Transverse colon (tissue), 4 donors: Measurements from ENCODE around the gene SUPT16H. TPM values are rescaled to one million over a fixed set of nuclear protein-coding genes. Genes with fewer than 3 reads are reported as not detected.
"Not testable (repeated sequence)": the region's sequence is repeated elsewhere in the genome, so short reads cannot be mapped to it uniquely, and the experiment has no call there.

Experiments
- DNase-seq: peaks from one replicate; pipeline ENCODE4 v3.0.0-alpha.2; 2019
- H3K27ac ChIP-seq, 4 donors: fragments of 200-600 bp; sonication (generic); 2 replicates each; pipeline ENCODE4 v1.5.1; 2016 to 2018; ENCODE audit warnings: inconsistent platforms in 4 of 4
- H3K27me3 ChIP-seq: fragments of 200-600 bp; sonication (generic); 2 replicates; pipeline ENCODE4 v1.5.1; 2017; ENCODE audit warnings: inconsistent platforms
- H3K36me3 ChIP-seq, 4 donors: fragments of 200-600 bp; sonication (generic); 2 replicates each; pipeline ENCODE4 v1.5.1; 2017 to 2019; ENCODE audit warnings: inconsistent platforms in 4 of 4
- H3K4me1 ChIP-seq, 4 donors: fragments of 200-600 bp; sonication (generic); 2 replicates each; pipeline ENCODE4 v1.5.1; 2017 to 2020; ENCODE audit warnings: inconsistent platforms in 4 of 4
- H3K4me3 ChIP-seq, 4 donors: fragments of 200-600 bp; sonication (generic); 1 replicate in 1 of 4; 2 replicates in 3 of 4; pipeline versions ENCODE4 v1.5.1 to v1.6.1; 2017 to 2019; ENCODE audit warnings: inconsistent platforms in 4 of 4
- H3K9me3 ChIP-seq, 2 donors: fragments of 200-600 bp; sonication (generic); 2 replicates each; pipeline ENCODE4 v1.5.1; 2017 to 2019; ENCODE audit warnings: inconsistent platforms in 2 of 2
- EP300 ChIP-seq: sonication (generic); formaldehyde crosslinking; IDR thresholded peaks from one replicate; pipeline ENCODE4 v1.6.1; 2017; ENCODE audit warnings: antibody characterized with exemption, low read depth
- POLR2A ChIP-seq: fragments of 450-650 bp; IDR thresholded peaks from one replicate; pipeline ENCODE4 v1.6.1; 2016; ENCODE audit warnings: antibody characterized with exemption, mild to moderate bottlenecking, moderate library complexity
- POLR2AphosphoS5 ChIP-seq, 3 donors: sonication (generic); formaldehyde crosslinking; IDR thresholded peaks; one replicate each; pipeline ENCODE4 v1.6.1; 2016; ENCODE audit warnings: antibody characterized with exemption in 3 of 3
- WGBS, 2 donors: methylation state at CpG; one replicate each; pipeline ENCODE4 v1.1.5; 2018; ENCODE audit warnings: low coverage in 1 of 2; 5-methylcytosine and 5-hydroxymethylcytosine counted together
- in situ Hi-C, 4 donors: fragments of 200-750 bp; cut with MboI; loops; one replicate each; pipeline versions ENCODE4 v1.15.0 to v1.15.1; 2017; ENCODE audit warnings: low sequenced_read_pairs in 3 of 4, low pct_ligation_motif_present in 1 of 4, low pct_unique_long_range_greater_than_20kb in 1 of 4
- intact Hi-C: fragments of 100-400 bp; cut with DNase I; formaldehyde crosslinking; loops from one replicate; pipeline ENCODE4 v1.15.1; 2023; ENCODE audit warnings: low total_unique reads
- total RNA-seq, 4 donors: library from RNA; depleted of rRNA; stranded (reverse); fragments of >200 nt; gene quantifications; one replicate each; pipeline ENCODE4 v1.1.0, GENCODE V29; 2016
- TF ChIP-seq, protein P1 (sequence below), 5 experiments: fragments of 200-600 bp in 3 of 5; fragments of 450-650 bp in 2 of 5; sonication (generic) in 3 of 5; IDR thresholded peaks; 1 replicate in 2 of 5; 2 replicates in 3 of 5; pipeline ENCODE4 v1.5.1; 2016 to 2017; ENCODE audit warnings: antibody characterized with exemption in 5 of 5, inconsistent platforms in 3 of 5, mild to moderate bottlenecking in 2 of 5, moderate library complexity in 1 of 5

Gene SUPT16H
- total RNA-seq, 4 donors from 2014 or later = 21.5 to 43.5 (median 36.4) TPM

DNA sequence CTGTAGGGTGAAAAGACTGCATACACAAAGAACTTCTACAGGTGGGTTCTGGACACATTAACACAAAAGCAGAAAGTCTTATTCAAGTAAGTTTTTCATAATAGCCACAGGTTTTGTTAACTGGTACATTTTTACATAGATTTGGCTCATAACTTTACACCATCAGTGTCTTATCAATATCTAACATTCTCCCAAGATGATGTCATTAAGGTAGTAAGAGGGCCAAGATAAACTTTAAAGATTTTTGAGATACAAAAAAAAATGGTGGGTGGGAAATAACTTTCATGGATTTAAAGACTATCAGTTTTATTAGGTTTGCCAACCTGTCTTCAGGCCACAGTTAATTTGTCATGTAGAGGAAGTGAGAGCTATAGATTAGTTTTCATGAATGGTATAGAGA is 1.7 kb downstream of the SUPT16H start:
- no peaks in the 10 kb centered on the region for H3K9me3 ChIP-seq
- TF ChIP-seq, protein P1, sequence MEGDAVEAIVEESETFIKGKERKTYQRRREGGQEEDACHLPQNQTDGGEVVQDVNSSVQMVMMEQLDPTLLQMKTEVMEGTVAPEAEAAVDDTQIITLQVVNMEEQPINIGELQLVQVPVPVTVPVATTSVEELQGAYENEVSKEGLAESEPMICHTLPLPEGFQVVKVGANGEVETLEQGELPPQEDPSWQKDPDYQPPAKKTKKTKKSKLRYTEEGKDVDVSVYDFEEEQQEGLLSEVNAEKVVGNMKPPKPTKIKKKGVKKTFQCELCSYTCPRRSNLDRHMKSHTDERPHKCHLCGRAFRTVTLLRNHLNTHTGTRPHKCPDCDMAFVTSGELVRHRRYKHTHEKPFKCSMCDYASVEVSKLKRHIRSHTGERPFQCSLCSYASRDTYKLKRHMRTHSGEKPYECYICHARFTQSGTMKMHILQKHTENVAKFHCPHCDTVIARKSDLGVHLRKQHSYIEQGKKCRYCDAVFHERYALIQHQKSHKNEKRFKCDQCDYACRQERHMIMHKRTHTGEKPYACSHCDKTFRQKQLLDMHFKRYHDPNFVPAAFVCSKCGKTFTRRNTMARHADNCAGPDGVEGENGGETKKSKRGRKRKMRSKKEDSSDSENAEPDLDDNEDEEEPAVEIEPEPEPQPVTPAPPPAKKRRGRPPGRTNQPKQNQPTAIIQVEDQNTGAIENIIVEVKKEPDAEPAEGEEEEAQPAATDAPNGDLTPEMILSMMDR (IDR thresholded peaks at IDR 0.05) = no peak
- no peak for TF ChIP-seq POLR2AphosphoS5 (IDR thresholded peaks at IDR 0.05)
- TF ChIP-seq POLR2A = no peak
- TF ChIP-seq EP300 = no peak
- peaks cover 11 to 27% (median 16%) of the 10 kb centered on the region in 4 donors for H3K4me1 ChIP-seq
- H3K36me3 ChIP-seq = peaks cover 0 to 10% (median 0%) of the 10 kb centered on the region in 4 donors
- no peak overlapping the region for H3K4me3 ChIP-seq
- intact Hi-C loops = no loop called here
- no peak for DNase-seq
- in situ Hi-C loops = loop anchor here in 2 of 4 donors (10.0 to 25.0 kb wide), 2 partner anchors 127 to 145 kb away; no protein-coding TSS in a partner anchor
- peak overlapping the region in 1 of 4 donors; percentile 95 for H3K27ac ChIP-seq
- no peaks in the 10 kb centered on the region for H3K27me3 ChIP-seq

DNA sequence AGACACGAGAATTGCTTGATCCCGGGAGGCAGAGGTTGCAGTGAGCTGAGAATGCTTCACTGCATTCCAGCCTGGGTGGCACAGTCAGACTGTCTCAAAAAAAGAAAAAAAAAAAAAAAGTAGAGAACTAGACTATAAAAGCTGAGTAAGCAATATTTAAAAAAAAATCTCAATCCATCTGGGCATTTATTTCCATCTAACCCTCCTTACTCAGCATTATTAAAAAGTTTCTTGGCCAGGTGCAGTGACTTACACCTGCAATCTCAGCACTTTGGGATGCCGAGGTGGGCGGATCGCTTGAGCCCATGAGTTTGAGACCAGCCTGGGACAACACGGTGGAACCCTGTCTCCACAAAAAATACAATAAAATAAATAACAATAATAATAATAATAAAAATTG is 4.5 kb downstream of the SUPT16H start:
- H3K27ac ChIP-seq = no peak overlapping the region
- no peaks in the 10 kb centered on the region for H3K9me3 ChIP-seq
- WGBS, 2 donors = 50 to 87% methylated on average over 1 to 6 of the region's 6 CpGs
- peaks cover 11 to 19% (median 14%) of the 10 kb centered on the region in 4 donors for H3K4me1 ChIP-seq
- in situ Hi-C loops = loop anchor here in 1 of 4 donors (25.0 kb wide), 1 partner anchor 142 kb away; no protein-coding TSS in a partner anchor
- H3K4me3 ChIP-seq = no peak overlapping the region
- DNase-seq = no peak
- no peaks in the 10 kb centered on the region for H3K27me3 ChIP-seq
- H3K36me3 ChIP-seq = no peaks in the 10 kb centered on the region
- TF ChIP-seq POLR2AphosphoS5 (IDR thresholded peaks at IDR 0.05) = no peak
- TF ChIP-seq EP300 = no peak
- no peak for TF ChIP-seq POLR2A
- TF ChIP-seq, protein P1 (IDR thresholded peaks at IDR 0.05) = no peak
- intact Hi-C loops = no loop called here

DNA sequence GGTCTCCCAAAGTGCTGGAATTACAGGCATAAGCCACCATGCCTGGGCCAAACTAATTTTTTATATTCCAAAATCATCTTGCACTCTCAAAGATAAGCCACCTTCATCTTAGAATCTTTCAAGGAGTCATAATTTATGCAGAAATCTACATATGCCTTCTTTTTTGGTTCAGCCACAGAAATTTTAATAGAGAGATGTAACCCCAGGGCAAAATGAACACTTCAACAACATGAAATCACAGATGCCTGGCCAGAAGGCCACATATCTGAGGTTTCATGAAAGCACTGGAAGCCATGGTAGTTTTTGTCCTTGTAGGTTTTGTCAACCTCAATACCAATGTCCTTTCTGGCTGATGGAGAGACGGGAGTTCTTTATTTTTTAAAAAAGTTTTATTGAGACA is 9.8 kb downstream of the SUPT16H start:
- Histone ChIP-seq H3K9me3 (no peaks in the 10 kb centered on the region), H3K36me3 (peaks cover 0 to 33% (median 7%) of the 10 kb centered on the region in 4 donors), H3K4me3 (no peak overlapping the region), H3K27ac (no peak overlapping the region), H3K27me3 (no peaks in the 10 kb centered on the region), H3K4me1 (no peaks in the 10 kb centered on the region)
- TF ChIP-seq POLR2A (no peak), POLR2AphosphoS5 (IDR thresholded peaks at IDR 0.05) (no peak), EP300 (no peak)
- TF ChIP-seq, protein P1 (IDR thresholded peaks at IDR 0.05) = no peak
- DNase-seq = no peak
- WGBS, 2 donors = 92 to 94% methylated on average over 1 of the region's 1 CpG
- in situ Hi-C loops (no loop called here), intact Hi-C loops (no loop called here)

DNA sequence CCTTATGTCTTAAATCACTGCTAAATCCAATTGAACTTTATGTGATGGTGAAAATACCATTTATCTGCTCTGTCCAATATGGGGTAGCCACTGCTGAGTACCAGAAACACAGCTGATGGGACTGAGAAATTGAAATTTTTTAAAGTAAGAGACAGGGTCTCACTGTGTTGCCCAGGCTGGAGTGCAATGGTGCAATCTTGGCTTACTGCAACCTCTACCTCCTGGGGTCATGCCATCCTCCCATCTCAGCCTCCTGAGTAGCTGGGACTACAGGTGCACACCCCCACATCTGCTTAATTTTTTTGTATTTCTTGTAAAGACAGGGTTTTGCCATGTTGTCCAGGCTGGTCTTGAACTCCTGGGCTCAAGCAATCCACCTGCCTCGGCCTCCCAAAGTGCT is 11.0 kb downstream of the SUPT16H start:
- H3K27me3 ChIP-seq, H3K4me1 ChIP-seq, in situ Hi-C loops, H3K9me3 ChIP-seq, H3K4me3 ChIP-seq, intact Hi-C loops, H3K27ac ChIP-seq, DNase-seq: not testable (repeated sequence)
- H3K36me3 ChIP-seq = peaks cover 0 to 45% (median 12%) of the 10 kb centered on the region in 4 donors
- 93% methylated on average over 1 of the region's 1 CpG; no CpG with 5 or more reads in 1 of the 2 donors for WGBS, 2 donors
